GM12801 (cell line): Measurements from ENCODE around the gene SERINC3.

Experiments used
- CTCF ChIP-seq: IDR thresholded peaks from one replicate; pipeline ENCODE4 v1.5.1; 2011; ENCODE audit warnings: control low read depth; ENCODE audit not compliant: insufficient read length; ENCODE audit errors: extremely low read depth

SERINC3 gene

GRCh38 chr20:44559302-44559701 is 37.4 kb upstream of the SERINC3 start:
- no peak for TF ChIP-seq CTCF

- no peak for TF ChIP-seq CTCF
These were observed 31.4 kb upstream of the SERINC3 start for GRCh38 chr20:44552950-44553908.

- TF ChIP-seq CTCF = no peak
These were observed 30.7 kb upstream of the SERINC3 start for GRCh38 chr20:44552568-44552949.

- TF ChIP-seq CTCF = no peak
These were observed 30.2 kb upstream of the SERINC3 start for GRCh38 chr20:44552050-44552449.

- no peak for TF ChIP-seq CTCF
These were observed 27.3 kb upstream of the SERINC3 start for GRCh38 chr20:44549123-44549522.

- TF ChIP-seq CTCF = no peak
These were observed 25.5 kb upstream of the SERINC3 start for GRCh38 chr20:44547419-44547818.

GRCh38 chr20:44544263-44544662 is 22.4 kb upstream of the SERINC3 start:
- no peak for TF ChIP-seq CTCF
